Epithelial cell of proximal tubule (primary cell): ENCODE data around the gene PHF2. TPM values are rescaled to one million over a fixed set of nuclear protein-coding genes. Genes with fewer than 3 reads are reported as not detected.

Experiments used
- DNase-seq: peaks from one replicate; pipeline ENCODE4 v3.0.0-alpha.2; 2011; ENCODE audit warnings: low read depth
- H3K4me3 ChIP-seq: 2 replicates; pipeline ENCODE4 v1.5.1; 2011; ENCODE audit warnings: low read depth, mild to moderate bottlenecking, low read length
- CTCF ChIP-seq: conservative IDR thresholded peaks from 2 replicates; pipeline ENCODE4 v1.5.1; 2012; ENCODE audit warnings: low read depth, mild to moderate bottlenecking, low read length
- total RNA-seq: library from RNA; depleted of rRNA; stranded (reverse); fragments of >200 nt; gene quantifications from 2 replicates; pipeline ENCODE4 v1.2.3, GENCODE V29; 2015

Gene PHF2
- total RNA-seq, 1 donor from 2014 or later = 11.4 TPM

GRCh38 chr9:93600504-93600903 is 24.1 kb downstream of the PHF2 start:
- H3K4me3 ChIP-seq = no peak overlapping the region
- no peak for TF ChIP-seq CTCF
- no peak for DNase-seq

GRCh38 chr9:93601063-93601462 is 24.7 kb downstream of the PHF2 start:
- H3K4me3 ChIP-seq = no peak overlapping the region
- TF ChIP-seq CTCF = no peak
- DNase-seq = no peak

- no peak overlapping the region for H3K4me3 ChIP-seq
- DNase-seq = no peak
- no peak for TF ChIP-seq CTCF
These were observed 25.3 kb downstream of the PHF2 start for GRCh38 chr9:93601666-93602065.

- DNase-seq = no peak
- TF ChIP-seq CTCF = no peak
- H3K4me3 ChIP-seq = no peak overlapping the region
These were observed 26.6 kb downstream of the PHF2 start for GRCh38 chr9:93603011-93603410.

- TF ChIP-seq CTCF = no peak
- H3K4me3 ChIP-seq = no peak overlapping the region
- no peak for DNase-seq
These were observed 27.5 kb downstream of the PHF2 start for GRCh38 chr9:93603906-93604326.

- DNase-seq = no peak
- no peak for TF ChIP-seq CTCF
- H3K4me3 ChIP-seq = no peak overlapping the region
These were observed 29.8 kb downstream of the PHF2 start for GRCh38 chr9:93606187-93606586.

- TF ChIP-seq CTCF = no peak
- DNase-seq = no peak
- H3K4me3 ChIP-seq = no peak overlapping the region
These were observed 33.8 kb downstream of the PHF2 start for GRCh38 chr9:93610206-93610605.
